Lung (tissue), 12 donors: ENCODE data around the gene AK9. TPM values are rescaled to one million over a fixed set of nuclear protein-coding genes. Genes with fewer than 3 reads are reported as not detected.
"Not testable (repeated sequence)": the region's sequence is repeated elsewhere in the genome, so short reads cannot be mapped to it uniquely, and the experiment has no call there.

Source experiments
- ATAC-seq: fragments of 200-7000 bp; cut with Tn5 transposase; one replicate; pipeline ENCODE4 v1.9.1; 2020; ENCODE audit warnings: moderate number of reproducible peaks; ENCODE audit not compliant: insufficient read depth, low FRiP score
- DNase-seq, 3 donors: peaks; one replicate each; pipeline ENCODE4 v3.0.0-alpha.2; 2013 to 2017
- H3K27ac ChIP-seq, 2 donors: one replicate each; pipeline ENCODE4 v1.5.1; 2013; ENCODE audit warnings: mild to moderate bottlenecking in 2 of 2, moderate library complexity in 2 of 2, control low read depth in 1 of 2, inconsistent platforms in 1 of 2, low read depth in 1 of 2, low read length in 1 of 2
- H3K27me3 ChIP-seq, 3 donors: one replicate each; pipeline ENCODE4 v1.5.1; 2013; ENCODE audit warnings: low read length in 2 of 3; ENCODE audit not compliant: control insufficient read depth in 3 of 3, insufficient read depth in 3 of 3
- H3K36me3 ChIP-seq, 4 donors: one replicate each; pipeline ENCODE4 v1.5.1; 2013; ENCODE audit warnings: low read length in 4 of 4, mild to moderate bottlenecking in 1 of 4, moderate library complexity in 1 of 4; ENCODE audit not compliant: control insufficient read depth in 4 of 4, insufficient read depth in 4 of 4
- H3K4me1 ChIP-seq, 5 donors: one replicate each; pipeline ENCODE4 v1.5.1; 2013; ENCODE audit warnings: low read length in 5 of 5, mild to moderate bottlenecking in 2 of 5, moderate library complexity in 1 of 5; ENCODE audit not compliant: control insufficient read depth in 5 of 5, insufficient read depth in 5 of 5
- H3K4me3 ChIP-seq: one replicate; pipeline ENCODE4 v1.5.1; 2013; ENCODE audit warnings: mild to moderate bottlenecking, control low read depth, moderate library complexity
- H3K9ac ChIP-seq, 2 donors: one replicate each; pipeline ENCODE4 v1.5.1; 2013; ENCODE audit warnings: low read length in 2 of 2, control low read depth in 1 of 2; ENCODE audit not compliant: insufficient read depth in 1 of 2
- H3K9me3 ChIP-seq, 4 donors: one replicate each; pipeline ENCODE4 v1.5.1; 2013; ENCODE audit warnings: low read length in 3 of 4, mild to moderate bottlenecking in 1 of 4, moderate library complexity in 1 of 4; ENCODE audit not compliant: control insufficient read depth in 4 of 4, insufficient read depth in 3 of 4
- CTCF ChIP-seq: IDR thresholded peaks from 2 replicates; pipeline ENCODE4 v1.5.1; 2012; ENCODE audit warnings: mild to moderate bottlenecking; ENCODE audit errors: control extremely low read depth, extremely low read depth
- WGBS, 2 donors: extraction: QIAGEN DNeasy Blood & Tissue Kit; methylation state at CpG; one replicate each; pipeline ENCODE4 v1.1.7; 2013; 5-methylcytosine and 5-hydroxymethylcytosine counted together
- polyA plus RNA-seq, 2 donors: library from polyadenylated mRNA; stranded (reverse); fragments of 200-250 nt; gene quantifications; one replicate each; pipeline ENCODE4 v1.2.1, GENCODE V29; 2013
- total RNA-seq, 2 donors: library from RNA; depleted of rRNA in 1 of 2; stranded (reverse); fragments of >200 nt in 1 of 2; gene quantifications; one replicate each; pipeline ENCODE4 v1.2.1, GENCODE V29; 2014 to 2021
- donor health status: control.
- donor health status: control.
- donor health status: Bipolar disorder and iron deficiency.
- donor health status: healthy.
- donor health status: DM: yes; HTN: yes; CAD: no.

Gene AK9
- total and polyA plus RNA-seq, 4 donors: 4.1 to 26.3 (median 7.2) TPM

- TF ChIP-seq CTCF: no peak
- H3K4me1 ChIP-seq: peaks cover 0 to 29% (median 19%) of the 10 kb centered on the region in 5 donors
- no peak overlapping the region for H3K4me3 ChIP-seq
- no peak overlapping the region for H3K27ac ChIP-seq
- H3K9ac ChIP-seq: no peak overlapping the region
- no peaks in the 10 kb centered on the region for H3K27me3 ChIP-seq
- H3K9me3 ChIP-seq: no peaks in the 10 kb centered on the region
- peaks cover 9 to 25% (median 12%) of the 10 kb centered on the region in 4 donors for H3K36me3 ChIP-seq
- no peak for ATAC-seq
- 83 to 92% methylated on average over 1 of the region's 1 CpG for WGBS, 2 donors
- DNase-seq: no peak
Measured at GRCh38 chr6:109461733-109462526, 229.1 kb downstream of the AK9 start.

GRCh38 chr6:109461205-109461604 is 229.8 kb downstream of the AK9 start:
- not testable (repeated sequence) for H3K4me3 ChIP-seq, ATAC-seq
- WGBS, 2 donors: 98 to 100% methylated on average over 1 of the region's 1 CpG

GRCh38 chr6:109460161-109460829 is 230.7 kb downstream of the AK9 start:
- TF ChIP-seq CTCF: no peak
- no peaks in the 10 kb centered on the region for H3K9me3 ChIP-seq
- DNase-seq: peak; percentile 31 to 86 (median 78)
- peak overlapping the region in 1 of 2 donors; percentile 53 for H3K9ac ChIP-seq
- peaks cover 3 to 15% (median 9%) of the 10 kb centered on the region in 4 donors for H3K36me3 ChIP-seq
- WGBS, 2 donors: 58 to 81% methylated on average over 3 of the region's 3 CpGs
- H3K4me3 ChIP-seq: no peak overlapping the region
- no peak for ATAC-seq
- no peaks in the 10 kb centered on the region for H3K27me3 ChIP-seq
- H3K27ac ChIP-seq: no peak overlapping the region
- peaks cover 6 to 33% (median 21%) of the 10 kb centered on the region in 5 donors for H3K4me1 ChIP-seq

More at GRCh38 chr6:109461205-109461604, 229.8 kb downstream of the AK9 start:
- peaks cover 6 to 32% (median 24%) of the 10 kb centered on the region in 5 donors for H3K4me1 ChIP-seq
- H3K36me3 ChIP-seq: peaks cover 9 to 23% (median 12%) of the 10 kb centered on the region in 4 donors
- H3K27me3 ChIP-seq, H3K9ac ChIP-seq, DNase-seq, H3K27ac ChIP-seq, H3K9me3 ChIP-seq: not testable (repeated sequence)
